HG03432 (cell line): ENCODE results near the gene BPIFB2.
"Not testable (repeated sequence)": the region's sequence is repeated elsewhere in the genome, so short reads cannot be mapped to it uniquely, and the experiment has no call there.

Experiments
- ATAC-seq: cut with Tn5 transposase; IDR thresholded peaks from one replicate; pipeline ENCODE4 v1.9.1; 2021; ENCODE audit warnings: mild to moderate bottlenecking, moderate library complexity; ENCODE audit not compliant: unreplicated experiment

The BPIFB2 gene

GRCh38 chr20:33034115-33034514 lies 26.6 kb downstream of the BPIFB2 start:
- ATAC-seq, result no peak

GRCh38 chr20:33034901-33035492 lies 27.5 kb downstream of the BPIFB2 start:
- ATAC-seq, result no peak

GRCh38 chr20:33037456-33037855 lies 30.0 kb downstream of the BPIFB2 start:
- ATAC-seq, result no peak

GRCh38 chr20:33038243-33038642 lies 30.7 kb downstream of the BPIFB2 start:
- no peak for ATAC-seq

GRCh38 chr20:33042430-33042829 lies 34.9 kb downstream of the BPIFB2 start:
- no peak for ATAC-seq

GRCh38 chr20:33042983-33043730 lies 35.7 kb downstream of the BPIFB2 start:
- ATAC-seq, result no peak

GRCh38 chr20:33043731-33044181 lies 36.3 kb downstream of the BPIFB2 start:
- ATAC-seq, result no peak

- not testable (repeated sequence) for ATAC-seq
Observed at GRCh38 chr20:33045129-33045721, 37.7 kb downstream of the BPIFB2 start.

- no peak for ATAC-seq
Observed at GRCh38 chr20:33046412-33046811, 38.9 kb downstream of the BPIFB2 start.

GRCh38 chr20:33051333-33051732 lies 43.8 kb downstream of the BPIFB2 start:
- no peak for ATAC-seq

GRCh38 chr20:33053291-33054106 lies 46.0 kb downstream of the BPIFB2 start, which contains the start of gene BPIFB3:
Gene BPIFB3 (plus strand): TSS chr20:33053903. CDS start chr20:33055436, 1,533 bp downstream.
- ATAC-seq, result no peak

GRCh38 chr20:33054381-33054780 lies 46.9 kb downstream of the BPIFB2 start:
- ATAC-seq, result no peak

- ATAC-seq, result no peak
Observed at GRCh38 chr20:33054791-33055190, 47.3 kb downstream of the BPIFB2 start.

- no peak for ATAC-seq
Observed at GRCh38 chr20:33059136-33059535, 51.6 kb downstream of the BPIFB2 start.

- no peak for ATAC-seq
Observed at GRCh38 chr20:33059741-33060390, 52.4 kb downstream of the BPIFB2 start.

GRCh38 chr20:33061658-33062028 lies 54.1 kb downstream of the BPIFB2 start:
- ATAC-seq, result no peak

GRCh38 chr20:33062105-33062824 lies 54.8 kb downstream of the BPIFB2 start:
- ATAC-seq, result no peak

GRCh38 chr20:33062825-33063149 lies 55.3 kb downstream of the BPIFB2 start:
- no peak for ATAC-seq

- no peak for ATAC-seq
Observed at GRCh38 chr20:33063271-33063670, 55.8 kb downstream of the BPIFB2 start.

- ATAC-seq, result no peak
Observed at GRCh38 chr20:33064572-33065287, 57.2 kb downstream of the BPIFB2 start.
